GM20000 (cell line): ENCODE measurements around the gene KRTAP5-7.
"Not testable (repeated sequence)": the region's sequence is repeated elsewhere in the genome, so short reads cannot be mapped to it uniquely, and the experiment has no call there.

Experiments used
- DNase-seq: peaks from one replicate; pipeline ENCODE4 v3.0.0; 2012; ENCODE audit warnings: low spot score
- CTCF ChIP-seq: IDR thresholded peaks from 2 replicates; pipeline ENCODE4 v1.5.1; 2012; ENCODE audit warnings: mild to moderate bottlenecking, control low read depth; ENCODE audit errors: extremely low read depth, missing control alignments

The KRTAP5-7 gene

GRCh38 chr11:71557257-71557656 lies 30.2 kb downstream of the KRTAP5-7 start:
- DNase-seq = no peak
- no peak for TF ChIP-seq CTCF

- DNase-seq = no peak
These were observed 31.9 kb downstream of the KRTAP5-7 start for GRCh38 chr11:71558996-71559395.

GRCh38 chr11:71562120-71562519 lies 35.1 kb downstream of the KRTAP5-7 start:
- no peak for DNase-seq

More at GRCh38 chr11:71558996-71559395, 31.9 kb downstream of the KRTAP5-7 start:
- no peak for TF ChIP-seq CTCF

GRCh38 chr11:71563406-71563805 lies 36.3 kb downstream of the KRTAP5-7 start:
- peak; percentile 54 for TF ChIP-seq CTCF
- peak; percentile 80 for DNase-seq

More at GRCh38 chr11:71562120-71562519, 35.1 kb downstream of the KRTAP5-7 start:
- no peak for TF ChIP-seq CTCF

- DNase-seq = no peak
- no peak for TF ChIP-seq CTCF
These were observed 37.4 kb downstream of the KRTAP5-7 start for GRCh38 chr11:71564430-71564829.

GRCh38 chr11:71565263-71565662 lies 38.2 kb downstream of the KRTAP5-7 start, which contains the start of gene KRTAP5-10:
Gene KRTAP5-10 (plus strand): TSS chr11:71565563. CDS start chr11:71565588, 25 bp downstream.
- no peak for DNase-seq
- no peak for TF ChIP-seq CTCF

GRCh38 chr11:71566081-71566620 lies 39.1 kb downstream of the KRTAP5-7 start:
- TF ChIP-seq CTCF = no peak
- DNase-seq = no peak

GRCh38 chr11:71566626-71567599 lies 39.8 kb downstream of the KRTAP5-7 start:
- not testable (repeated sequence) for DNase-seq

- DNase-seq = not testable (repeated sequence)
These were observed 40.6 kb downstream of the KRTAP5-7 start for GRCh38 chr11:71567633-71568032.
